Tibial nerve (tissue), 4 donors: ENCODE data around the gene CKAP5. TPM values are rescaled to one million over a fixed set of nuclear protein-coding genes. Genes with fewer than 3 reads are reported as not detected.

Source experiments
- DNase-seq, 2 donors: peaks; one replicate each; pipeline ENCODE4 v3.0.0-alpha.2; 2019; ENCODE audit warnings: low spot score in 2 of 2
- H3K27ac ChIP-seq, 4 donors: fragments of 200-600 bp; sonication (generic) in 3 of 4; one replicate each; pipeline ENCODE4 v1.5.1; 2017 to 2019; ENCODE audit warnings: mild to moderate bottlenecking in 1 of 4
- H3K27me3 ChIP-seq, 2 donors: fragments of 200-600 bp; sonication (generic) in 1 of 2; one replicate each; pipeline versions ENCODE4 v1.5.1 to v1.6.0; 2017 to 2019
- H3K36me3 ChIP-seq, 3 donors: fragments of 200-600 bp; sonication (generic); one replicate each; pipeline ENCODE4 v1.5.1; 2018 to 2019
- H3K4me1 ChIP-seq, 4 donors: fragments of 200-600 bp; sonication (generic) in 3 of 4; one replicate each; pipeline ENCODE4 v1.5.1; 2017 to 2019
- H3K4me3 ChIP-seq, 4 donors: fragments of 200-600 bp; sonication (generic) in 3 of 4; one replicate each; pipeline ENCODE4 v1.5.1; 2017 to 2019; ENCODE audit warnings: mild to moderate bottlenecking in 1 of 4, moderate library complexity in 1 of 4
- H3K9me3 ChIP-seq, 4 donors: fragments of 200-600 bp; sonication (generic) in 3 of 4; one replicate each; pipeline ENCODE4 v1.5.1; 2017 to 2019
- CTCF ChIP-seq, 5 experiments: fragments of 200-600 bp in 3 of 5; fragments of 450-650 bp in 2 of 5; sonication (generic) in 3 of 5; IDR thresholded peaks; one replicate each; pipeline ENCODE4 v1.5.1; 2016 to 2019; ENCODE audit warnings: antibody characterized with exemption in 5 of 5, mild to moderate bottlenecking in 3 of 5, moderate library complexity in 2 of 5
- EP300 ChIP-seq, 2 donors: sonication (generic); formaldehyde crosslinking; IDR thresholded peaks; one replicate each; pipeline ENCODE4 v1.6.1; 2017; ENCODE audit warnings: antibody characterized with exemption in 2 of 2, mild to moderate bottlenecking in 1 of 2
- POLR2A ChIP-seq, 2 donors: fragments of 450-650 bp; IDR thresholded peaks; one replicate each; pipeline ENCODE4 v1.6.1; 2017; ENCODE audit warnings: antibody characterized with exemption in 2 of 2, mild to moderate bottlenecking in 2 of 2, moderate library complexity in 2 of 2
- WGBS, 2 donors: methylation state at CpG; one replicate each; pipeline ENCODE4 v1.1.5; 2018; 5-methylcytosine and 5-hydroxymethylcytosine counted together
- total RNA-seq, 4 donors: library from RNA; depleted of rRNA; stranded (reverse); fragments of >200 nt; gene quantifications; one replicate each; pipeline ENCODE4 v1.1.0, GENCODE V29; 2016

The CKAP5 gene
- total RNA-seq, 4 donors from 2014 or later = 36.9 to 52.7 (median 47.7) TPM

GRCh38 chr11:46868912-46869311, 22.8 kb upstream of the CKAP5 start:
- DNase-seq = no peak
- 97% methylated on average over 6 of the region's 6 CpGs for WGBS, 2 donors
- peaks cover 0 to 55% (median 0%) of the 10 kb centered on the region in 3 donors for H3K36me3 ChIP-seq

GRCh38 chr11:46865340-46865739, 19.3 kb upstream of the CKAP5 start:
- Histone ChIP-seq H3K27me3 (no peaks in the 10 kb centered on the region), H3K27ac (no peak overlapping the region), H3K9me3 (no peaks in the 10 kb centered on the region), H3K36me3 (peaks cover 0 to 51% (median 0%) of the 10 kb centered on the region in 3 donors), H3K4me3 (no peak overlapping the region), H3K4me1 (no peaks in the 10 kb centered on the region)
- TF ChIP-seq CTCF (IDR thresholded peaks at IDR 0.05) (no peak), POLR2A (IDR thresholded peaks at IDR 0.05) (no peak), EP300 (IDR thresholded peaks at IDR 0.05) (no peak)
- no peak for DNase-seq
- WGBS, 2 donors = 76 to 82% methylated on average over 2 of the region's 2 CpGs

More at GRCh38 chr11:46868912-46869311, 22.8 kb upstream of the CKAP5 start:
- Histone ChIP-seq H3K4me3 (no peak overlapping the region), H3K27me3 (no peaks in the 10 kb centered on the region), H3K27ac (no peak overlapping the region), H3K9me3 (no peaks in the 10 kb centered on the region), H3K4me1 (no peaks in the 10 kb centered on the region)
- TF ChIP-seq POLR2A (IDR thresholded peaks at IDR 0.05) = no peak
- no peak for TF ChIP-seq EP300 (IDR thresholded peaks at IDR 0.05)
- TF ChIP-seq CTCF (IDR thresholded peaks at IDR 0.05) = no peak

- H3K36me3 ChIP-seq = peaks cover 0 to 31% (median 0%) of the 10 kb centered on the region in 3 donors
- DNase-seq = no peak
- TF ChIP-seq CTCF (IDR thresholded peaks at IDR 0.05) (no peak), EP300 (IDR thresholded peaks at IDR 0.05) (no peak), POLR2A (IDR thresholded peaks at IDR 0.05) (no peak)
- H3K27me3 ChIP-seq = no peaks in the 10 kb centered on the region
- WGBS, 2 donors = 70 to 78% methylated on average over 4 of the region's 4 CpGs
- no peak overlapping the region for H3K27ac ChIP-seq
- no peaks in the 10 kb centered on the region for H3K9me3 ChIP-seq
- no peak overlapping the region for H3K4me3 ChIP-seq
- no peaks in the 10 kb centered on the region for H3K4me1 ChIP-seq
These were observed 14.1 kb upstream of the CKAP5 start for GRCh38 chr11:46860218-46860617.

- 86% methylated on average over 12 of the region's 12 CpGs for WGBS, 2 donors
- Histone ChIP-seq H3K27me3 (no peaks in the 10 kb centered on the region), H3K36me3 (peaks cover 0 to 26% (median 0%) of the 10 kb centered on the region in 3 donors), H3K4me3 (no peak overlapping the region), H3K27ac (peak overlapping the region in 1 of 4 donors; percentile 28), H3K4me1 (no peaks in the 10 kb centered on the region), H3K9me3 (no peaks in the 10 kb centered on the region)
- TF ChIP-seq EP300 (IDR thresholded peaks at IDR 0.05) = no peak
- no peak for TF ChIP-seq CTCF (IDR thresholded peaks at IDR 0.05)
- DNase-seq = no peak
These were observed 13.0 kb upstream of the CKAP5 start for GRCh38 chr11:46858920-46859546.

GRCh38 chr11:46857666-46858065, 11.6 kb upstream of the CKAP5 start:
- no peaks in the 10 kb centered on the region for H3K4me1 ChIP-seq
- H3K27me3 ChIP-seq = no peaks in the 10 kb centered on the region
- peaks cover 0 to 20% (median 0%) of the 10 kb centered on the region in 3 donors for H3K36me3 ChIP-seq
- TF ChIP-seq POLR2A (IDR thresholded peaks at IDR 0.05) (no peak), EP300 (IDR thresholded peaks at IDR 0.05) (no peak), CTCF (IDR thresholded peaks at IDR 0.05) (no peak)
- no peak overlapping the region for H3K4me3 ChIP-seq
- H3K9me3 ChIP-seq = no peaks in the 10 kb centered on the region
- 69 to 72% methylated on average over 4 of the region's 4 CpGs for WGBS, 2 donors
- H3K27ac ChIP-seq = peak overlapping the region in 1 of 4 donors; percentile 28
- no peak for DNase-seq
